Panc1 (cell line): Measurements from ENCODE around the gene GALNT15. TPM values are rescaled to one million over a fixed set of nuclear protein-coding genes. Genes with fewer than 3 reads are reported as not detected.

Experiments used
- ATAC-seq: fragments of 200-7000 bp; cut with Tn5 transposase; 2 replicates; pipeline ENCODE4 v1.9.1; 2020; ENCODE audit warnings: mild to moderate bottlenecking, moderate library complexity
- BruUV-seq: library from RNA; stranded (reverse); fragments of 400-500 nt; replicated peaks from 2 replicates; lab custom pipeline; 2021; lab: Mats Ljungman, UMichigan
- CTCF ChIA-PET: fragments of 300-600 bp; sonication (Branson Sonifier 250); formaldehyde crosslinking; loops from one replicate; lab custom pipeline; 2022; ENCODE audit warnings: antibody characterized with exemption; lab: Charles Lee
- POLR2A ChIA-PET: fragments of 300-600 bp; sonication (Branson Sonifier 250); formaldehyde crosslinking; loops from one replicate; lab custom pipeline; 2022; ENCODE audit warnings: antibody characterized with exemption; lab: Charles Lee
- DNase-seq: peaks from one replicate; pipeline ENCODE4 v3.0.0-alpha.2; 2010; ENCODE audit warnings: low read depth, low spot score
- H3K27ac ChIP-seq: 2 replicates; pipeline ENCODE4 v1.5.1; 2011; ENCODE audit warnings: mild to moderate bottlenecking, low read length, inconsistent platforms
- H3K27me3 ChIP-seq: fragments of 200-500 bp; sonication (Bioruptor generic); 2 replicates; pipeline ENCODE4 v1.6.0; 2014; ENCODE audit warnings: low read length, inconsistent platforms; ENCODE audit not compliant: control insufficient read depth, insufficient read depth
- H3K36me3 ChIP-seq: fragments of 200-500 bp; sonication (Bioruptor generic); 2 replicates; pipeline ENCODE4 v1.5.1; 2014; ENCODE audit warnings: inconsistent platforms, mild to moderate bottlenecking, low read length, moderate library complexity; ENCODE audit not compliant: control insufficient read depth, insufficient read depth
- H3K4me1 ChIP-seq: 2 replicates; pipeline ENCODE4 v1.5.1; 2011; ENCODE audit warnings: inconsistent platforms, mild to moderate bottlenecking, low read length, moderate library complexity; ENCODE audit not compliant: control insufficient read depth, insufficient read depth
- H3K4me3 ChIP-seq, 2 experiments: 2 replicates each; pipeline ENCODE4 v1.5.1; 2011 to 2012; ENCODE audit warnings: low read depth in 2 of 2, low read length in 2 of 2, mild to moderate bottlenecking in 2 of 2, inconsistent platforms in 1 of 2, moderate library complexity in 1 of 2
- H3K9me3 ChIP-seq: fragments of 200-500 bp; sonication (Bioruptor generic); 2 replicates; pipeline ENCODE4 v1.5.1; 2014; ENCODE audit warnings: low read depth, mild to moderate bottlenecking, inconsistent platforms, low read length, moderate library complexity; ENCODE audit not compliant: control insufficient read depth, insufficient read depth
- CTCF ChIP-seq: fragments of 450-650 bp; IDR thresholded peaks from 2 replicates; pipeline ENCODE4 v1.5.1; 2017; ENCODE audit warnings: mild to moderate bottlenecking
- POLR2AphosphoS5 ChIP-seq: IDR thresholded peaks from 2 replicates; pipeline ENCODE4 v1.6.1; 2012; ENCODE audit warnings: mild to moderate bottlenecking, low read depth, low read length, moderate library complexity
- SIN3A ChIP-seq: IDR thresholded peaks from 2 replicates; pipeline ENCODE4 v1.6.1; 2012; ENCODE audit warnings: low read depth, mild to moderate bottlenecking, low read length, moderate library complexity, borderline replicate concordance; ENCODE audit not compliant: insufficient read depth
- TCF7L2 ChIP-seq: IDR thresholded peaks from 2 replicates; pipeline ENCODE4 v1.6.1; 2011; ENCODE audit warnings: mild to moderate bottlenecking, low read depth, low read length, inconsistent platforms
- in situ Hi-C: cut with HindIII; loops from 2 replicates; pipeline ENCODE4 v1.10.0; 2016; ENCODE audit warnings: low sequenced_read_pairs, low pct_unique_long_range_greater_than_20kb
- intact Hi-C: fragments of 100-400 bp; cut with micrococcal nuclease; formaldehyde crosslinking; loops from one replicate; pipeline ENCODE4 v1.10.0; 2022; ENCODE audit not compliant: unreplicated experiment
- total RNA-seq: library from RNA; stranded (reverse); gene quantifications from one replicate; pipeline ENCODE4 v1.2.1, GENCODE V29; 2021; ENCODE audit not compliant: unreplicated experiment
- TF ChIP-seq, protein P1 (sequence below), 2 experiments: IDR thresholded peaks; 2 replicates each; pipeline ENCODE4 v1.6.1; 2011 to 2012; ENCODE audit warnings: low read depth in 2 of 2, control low read depth in 1 of 2, low read length in 1 of 2, mild to moderate bottlenecking in 1 of 2, moderate library complexity in 1 of 2; ENCODE audit not compliant: insufficient read depth in 1 of 2

GALNT15 gene
- total RNA-seq, 1 experiment from 2014 or later: 0.10 TPM

DNA sequence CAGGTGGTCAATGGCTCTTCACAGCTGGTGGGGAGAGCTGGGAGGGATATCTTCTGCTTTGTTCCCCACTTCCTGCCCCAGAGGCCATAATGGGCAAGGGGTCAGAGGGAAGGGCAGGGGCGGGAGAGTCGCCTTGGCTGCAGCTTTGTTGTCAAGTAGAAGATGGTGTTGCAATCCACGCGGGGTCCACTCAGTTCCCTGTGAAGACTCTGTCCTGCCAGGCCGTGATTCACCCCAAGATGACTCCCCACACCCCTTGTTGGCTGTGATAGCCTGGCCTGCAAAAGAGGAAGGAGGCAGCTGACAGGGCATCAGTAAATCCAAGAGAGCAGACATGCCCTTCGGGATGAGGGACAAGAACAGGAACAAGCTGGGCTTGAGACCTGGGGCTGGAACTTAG is 6.9 kb downstream of the GALNT15 start:
- no TSS peak for BruUV-seq
- H3K27ac ChIP-seq: no peak overlapping the region

GRCh38 chr3:16182183-16182582 is 7.7 kb downstream of the GALNT15 start:
- intact Hi-C loops: loop anchor here (10.0 kb wide), 1 partner anchor 63 kb away; no protein-coding TSS in a partner anchor
- no peaks in the 10 kb centered on the region for H3K36me3 ChIP-seq
- no peaks in the 10 kb centered on the region for H3K9me3 ChIP-seq
- ATAC-seq (no peak), DNase-seq (no peak)
- ChIA-PET POLR2A (no interaction called here), CTCF (no interaction called here)
- no peak overlapping the region for H3K4me3 ChIP-seq
- H3K27ac ChIP-seq: no peak overlapping the region
- no peaks in the 10 kb centered on the region for H3K27me3 ChIP-seq
- in situ Hi-C loops: no loop called here
- peaks cover under 1% of the 10 kb centered on the region; the same call in 1 of the 2 replicates for H3K4me1 ChIP-seq
- TF ChIP-seq TCF7L2 (no peak), CTCF (no peak), POLR2AphosphoS5 (no peak), SIN3A (no peak)
- TF ChIP-seq, protein P1, sequence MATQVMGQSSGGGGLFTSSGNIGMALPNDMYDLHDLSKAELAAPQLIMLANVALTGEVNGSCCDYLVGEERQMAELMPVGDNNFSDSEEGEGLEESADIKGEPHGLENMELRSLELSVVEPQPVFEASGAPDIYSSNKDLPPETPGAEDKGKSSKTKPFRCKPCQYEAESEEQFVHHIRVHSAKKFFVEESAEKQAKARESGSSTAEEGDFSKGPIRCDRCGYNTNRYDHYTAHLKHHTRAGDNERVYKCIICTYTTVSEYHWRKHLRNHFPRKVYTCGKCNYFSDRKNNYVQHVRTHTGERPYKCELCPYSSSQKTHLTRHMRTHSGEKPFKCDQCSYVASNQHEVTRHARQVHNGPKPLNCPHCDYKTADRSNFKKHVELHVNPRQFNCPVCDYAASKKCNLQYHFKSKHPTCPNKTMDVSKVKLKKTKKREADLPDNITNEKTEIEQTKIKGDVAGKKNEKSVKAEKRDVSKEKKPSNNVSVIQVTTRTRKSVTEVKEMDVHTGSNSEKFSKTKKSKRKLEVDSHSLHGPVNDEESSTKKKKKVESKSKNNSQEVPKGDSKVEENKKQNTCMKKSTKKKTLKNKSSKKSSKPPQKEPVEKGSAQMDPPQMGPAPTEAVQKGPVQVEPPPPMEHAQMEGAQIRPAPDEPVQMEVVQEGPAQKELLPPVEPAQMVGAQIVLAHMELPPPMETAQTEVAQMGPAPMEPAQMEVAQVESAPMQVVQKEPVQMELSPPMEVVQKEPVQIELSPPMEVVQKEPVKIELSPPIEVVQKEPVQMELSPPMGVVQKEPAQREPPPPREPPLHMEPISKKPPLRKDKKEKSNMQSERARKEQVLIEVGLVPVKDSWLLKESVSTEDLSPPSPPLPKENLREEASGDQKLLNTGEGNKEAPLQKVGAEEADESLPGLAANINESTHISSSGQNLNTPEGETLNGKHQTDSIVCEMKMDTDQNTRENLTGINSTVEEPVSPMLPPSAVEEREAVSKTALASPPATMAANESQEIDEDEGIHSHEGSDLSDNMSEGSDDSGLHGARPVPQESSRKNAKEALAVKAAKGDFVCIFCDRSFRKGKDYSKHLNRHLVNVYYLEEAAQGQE (IDR thresholded peaks at IDR 0.05; ENCODE audit: insufficient read depth in 1 of 2, low read depth in 2 of 2, low read length in 1 of 2): no peak
- BruUV-seq: no TSS peak

More for the DNA sequence above, 6.9 kb downstream of the GALNT15 start:
- Histone ChIP-seq H3K4me1 (peaks cover 9% of the 10 kb centered on the region), H3K4me3 (no peak overlapping the region), H3K9me3 (no peaks in the 10 kb centered on the region), H3K27me3 (no peaks in the 10 kb centered on the region), H3K36me3 (no peaks in the 10 kb centered on the region)
- DNase-seq (no peak), ATAC-seq (no peak)
- TF ChIP-seq POLR2AphosphoS5 (no peak), CTCF (no peak), TCF7L2 (no peak), SIN3A (no peak)
- TF ChIP-seq, protein P1 (IDR thresholded peaks at IDR 0.05; ENCODE audit: insufficient read depth in 1 of 2, low read depth in 2 of 2, low read length in 1 of 2): no peak
- intact Hi-C loops: loop anchor here (10.0 kb wide), 1 partner anchor 63 kb away; no protein-coding TSS in a partner anchor
- in situ Hi-C loops: no loop called here
- POLR2A ChIA-PET: no interaction called here
- CTCF ChIA-PET: no interaction called here
